Lower leg skin (tissue), 3 donors: Measurements from ENCODE around the gene MYO18B.
"Not testable (repeated sequence)": the region's sequence is repeated elsewhere in the genome, so short reads cannot be mapped to it uniquely, and the experiment has no call there.

Source experiments
- CTCF ChIP-seq, 3 donors: fragments of 450-650 bp; IDR thresholded peaks; one replicate each; pipeline ENCODE4 v1.5.1; 2016; ENCODE audit warnings: antibody characterized with exemption in 3 of 3, mild to moderate bottlenecking in 3 of 3, moderate library complexity in 2 of 3
- POLR2A ChIP-seq, 2 donors: fragments of 450-650 bp; IDR thresholded peaks; one replicate each; pipeline ENCODE4 v1.6.1; 2016 to 2017; ENCODE audit warnings: antibody characterized with exemption in 2 of 2, mild to moderate bottlenecking in 1 of 2, moderate library complexity in 1 of 2

- TF ChIP-seq CTCF, POLR2A (IDR thresholded peaks at IDR 0.05): not testable (repeated sequence)
These were observed 242.9 kb downstream of the MYO18B start for GRCh38 chr22:25984911-25985310.
